OCI-LY7 (cell line): ENCODE results near the gene SPTBN2. TPM values are rescaled to one million over a fixed set of nuclear protein-coding genes. Genes with fewer than 3 reads are reported as not detected.
"Not testable (repeated sequence)": the region's sequence is repeated elsewhere in the genome, so short reads cannot be mapped to it uniquely, and the experiment has no call there.

Experiments used
- BruUV-seq: library from RNA; stranded (reverse); fragments of 400-500 nt; replicated peaks from 2 replicates; lab custom pipeline; 2021; lab: Mats Ljungman, UMichigan
- CTCF ChIA-PET: fragments of 300-600 bp; sonication (Branson Sonifier 250); formaldehyde crosslinking; loops from one replicate; lab custom pipeline; 2022; ENCODE audit warnings: antibody characterized with exemption; ENCODE audit not compliant: unreplicated experiment; lab: Charles Lee
- POLR2A ChIA-PET: fragments of 300-600 bp; sonication (Branson Sonifier 250); formaldehyde crosslinking; loops from one replicate; lab custom pipeline; 2022; ENCODE audit warnings: antibody characterized with exemption; lab: Charles Lee
- DNase-seq: peaks from one replicate; pipeline ENCODE4 v3.0.0-alpha.2; 2015; ENCODE audit warnings: low spot score
- H2AFZ ChIP-seq: fragments of 200-600 bp; sonication (generic), shearing (Covaris generic); 2 replicates; pipeline ENCODE4 v1.6.1; 2014; ENCODE audit warnings: mild to moderate bottlenecking, antibody characterized with exemption, low read length, moderate library complexity
- H3K27ac ChIP-seq: fragments of 200-600 bp; sonication (generic); 2 replicates; pipeline ENCODE4 v1.5.1; 2014; ENCODE audit warnings: mixed run types, low read depth, mild to moderate bottlenecking, moderate library complexity, low read length, inconsistent platforms; ENCODE audit not compliant: poor library complexity, severe bottlenecking
- H3K36me3 ChIP-seq: fragments of 200-600 bp; sonication (generic); 2 replicates; pipeline ENCODE4 v1.6.1; 2014; ENCODE audit warnings: mild to moderate bottlenecking, antibody characterized with exemption, low read length, moderate library complexity, mixed read lengths; ENCODE audit not compliant: insufficient read depth
- H3K4me1 ChIP-seq: fragments of 200-600 bp; sonication (generic); 2 replicates; pipeline ENCODE4 v1.5.1; 2014; ENCODE audit warnings: mild to moderate bottlenecking, low read length; ENCODE audit not compliant: insufficient read depth, poor library complexity, severe bottlenecking
- H3K4me2 ChIP-seq: fragments of 200-600 bp; sonication (generic); 2 replicates; pipeline ENCODE4 v1.6.1; 2014; ENCODE audit warnings: mild to moderate bottlenecking, low read length
- H3K4me3 ChIP-seq: fragments of 200-600 bp; sonication (generic); 2 replicates; pipeline ENCODE4 v1.5.1; 2014; ENCODE audit warnings: mild to moderate bottlenecking, low read depth, low read length; ENCODE audit not compliant: poor library complexity, severe bottlenecking
- H3K79me2 ChIP-seq: fragments of 200-600 bp; sonication (generic); 2 replicates; pipeline ENCODE4 v1.6.1; 2016; ENCODE audit warnings: low read depth, mild to moderate bottlenecking, low read length, moderate library complexity, mixed read lengths; ENCODE audit not compliant: insufficient read depth
- H3K9me2 ChIP-seq: fragments of 200-600 bp; sonication (generic); 2 replicates; pipeline ENCODE4 v1.6.1; 2016; ENCODE audit warnings: mild to moderate bottlenecking, low read length, mixed read lengths; ENCODE audit not compliant: insufficient read depth
- H3K9me3 ChIP-seq: fragments of 200-600 bp; sonication (generic); 2 replicates; pipeline ENCODE4 v1.6.1; 2014; ENCODE audit warnings: mild to moderate bottlenecking, mixed run types, low read length, mixed read lengths
- H4K20me1 ChIP-seq: fragments of 200-600 bp; sonication (generic); 2 replicates; pipeline ENCODE4 v1.6.1; 2014; ENCODE audit warnings: mild to moderate bottlenecking, antibody characterized with exemption, low read length, moderate library complexity, mixed read lengths; ENCODE audit not compliant: insufficient read depth
- CTCF ChIP-seq: fragments of 200-600 bp; sonication (generic); conservative IDR thresholded peaks from 2 replicates; pipeline ENCODE4 v1.5.1; 2014; ENCODE audit warnings: mild to moderate bottlenecking, antibody characterized with exemption, low read length, moderate library complexity, mixed read lengths
- EZH2phosphoT487 ChIP-seq: fragments of 200-600 bp; sonication (generic); IDR thresholded peaks from 2 replicates; pipeline ENCODE4 v1.6.1; 2018; ENCODE audit warnings: low read depth, borderline replicate concordance, mild to moderate bottlenecking, mixed run types, antibody characterized with exemption, low read length, moderate library complexity, mixed read lengths
- intact Hi-C: fragments of 100-400 bp; cut with micrococcal nuclease; formaldehyde crosslinking; loops from one replicate; pipeline ENCODE4 v1.10.0; 2022; ENCODE audit not compliant: unreplicated experiment
- total RNA-seq, 2 experiments: library from RNA; depleted of rRNA in 1 of 2; stranded (reverse); fragments of >200 nt in 1 of 2; shearing (Covaris generic) in 1 of 2; gene quantifications; 2 replicates each; pipeline ENCODE4 v1.2.3, GENCODE V29; 2014 to 2022

The SPTBN2 gene
- total RNA-seq, 2 experiments from 2014 or later = 16.2 to 25.2 TPM

GRCh38 chr11:66727282-66728037 is 1.6 kb downstream of the SPTBN2 start:
- no TSS peak for BruUV-seq
- Histone ChIP-seq H3K9me2 (no peaks in the 10 kb centered on the region), H3K4me2 (peak overlapping the region; percentile 90), H3K36me3 (no peaks in the 10 kb centered on the region), H2AFZ (peak overlapping the region; percentile 54), H3K27ac (no peak overlapping the region), H3K79me2 (no peaks in the 10 kb centered on the region), H3K4me3 (peak overlapping the region; percentile 69), H3K9me3 (no peaks in the 10 kb centered on the region), H4K20me1 (no peaks in the 10 kb centered on the region), H3K4me1 (peaks cover 41% of the 10 kb centered on the region)
- ChIA-PET CTCF (no interaction called here), POLR2A (interaction anchor here (0.6 to 1.5 kb wide), 3 partner anchors 10 to 33 kb away, joined by 3 read pairs; no protein-coding TSS in a partner anchor)
- intact Hi-C loops = no loop called here
- DNase-seq = peak; percentile 56
- TF ChIP-seq EZH2phosphoT487 (no peak), CTCF (no peak)

GRCh38 chr11:66725647-66726046 is 3.4 kb downstream of the SPTBN2 start:
- ChIA-PET POLR2A (interaction anchor here (0.8 to 1.1 kb wide), 2 partner anchors 26 to 339 kb away, joined by 3 read pairs; no protein-coding TSS in a partner anchor), CTCF (no interaction called here)
- H3K4me2 ChIP-seq = no peak overlapping the region
- H3K9me2 ChIP-seq = no peaks in the 10 kb centered on the region
- H3K4me3 ChIP-seq = no peak overlapping the region
- no peak overlapping the region for H3K27ac ChIP-seq
- H3K79me2 ChIP-seq = no peaks in the 10 kb centered on the region
- peaks cover 32% of the 10 kb centered on the region for H3K4me1 ChIP-seq
- no peak for TF ChIP-seq EZH2phosphoT487
- TF ChIP-seq CTCF = no peak
- H3K36me3 ChIP-seq = no peaks in the 10 kb centered on the region
- H2AFZ ChIP-seq = no peak overlapping the region
- H4K20me1 ChIP-seq = no peaks in the 10 kb centered on the region
- H3K9me3 ChIP-seq = no peaks in the 10 kb centered on the region
- BruUV-seq = no TSS peak
- intact Hi-C loops = no loop called here
- no peak for DNase-seq

- Histone ChIP-seq H3K36me3 (no peaks in the 10 kb centered on the region), H3K27ac (no peak overlapping the region), H3K4me1 (peaks cover 32% of the 10 kb centered on the region), H3K9me3 (no peaks in the 10 kb centered on the region), H2AFZ (no peak overlapping the region), H3K9me2 (no peaks in the 10 kb centered on the region), H3K79me2 (no peaks in the 10 kb centered on the region), H4K20me1 (no peaks in the 10 kb centered on the region), H3K4me2 (no peak overlapping the region), H3K4me3 (no peak overlapping the region)
- TF ChIP-seq CTCF (no peak), EZH2phosphoT487 (no peak)
- ChIA-PET CTCF (no interaction called here), POLR2A (interaction anchor here (0.6 kb wide), 1 partner anchor 40 kb away, joined by 3 read pairs; no protein-coding TSS in a partner anchor)
- TSS peak; percentile 52 for BruUV-seq
- intact Hi-C loops = no loop called here
- DNase-seq = no peak
Measured at GRCh38 chr11:66725114-66725513, 3.9 kb downstream of the SPTBN2 start.

GRCh38 chr11:66724167-66724566 is 4.8 kb downstream of the SPTBN2 start:
- H4K20me1 ChIP-seq, H3K4me2 ChIP-seq, H3K4me3 ChIP-seq, H3K27ac ChIP-seq, intact Hi-C loops, H3K36me3 ChIP-seq, DNase-seq, H3K79me2 ChIP-seq, H2AFZ ChIP-seq, H3K9me3 ChIP-seq, CTCF ChIA-PET, H3K9me2 ChIP-seq, BruUV-seq: not testable (repeated sequence)
- POLR2A ChIA-PET = interaction anchor here (0.6 kb wide), 2 partner anchors 29 to 157 kb away, joined by 3 to 5 read pairs; no protein-coding TSS in a partner anchor
- peaks cover 29% of the 10 kb centered on the region for H3K4me1 ChIP-seq
